ENCODE results near the gene NR2F6.

Gene NR2F6

GRCh38 chr19:17248011-17248776, 2.5 kb upstream of the NR2F6 start:
- no peak for TF ChIP-seq ZFX (IDR thresholded peaks at IDR 0.05)
- no peak for TF ChIP-seq CTCF (conservative IDR thresholded peaks at IDR 0.05)
- H3K27ac ChIP-seq, result no peak overlapping the region

- peak overlapping the region; percentile 98 for H3K27ac ChIP-seq
These were observed 1.1 kb upstream of the NR2F6 start for GRCh38 chr19:17246681-17247425.

GRCh38 chr19:17244618-17245534, 843 bp downstream of the NR2F6 start:
- peak overlapping the region; percentile 98 for H3K27ac ChIP-seq
- TF ChIP-seq ZFX (IDR thresholded peaks at IDR 0.05) (no peak), CTCF (conservative IDR thresholded peaks at IDR 0.05) (no peak)

More at GRCh38 chr19:17246681-17247425, 1.1 kb upstream of the NR2F6 start:
- TF ChIP-seq CTCF (conservative IDR thresholded peaks at IDR 0.05) (no peak), ZFX (IDR thresholded peaks at IDR 0.05) (no peak)

- peak overlapping the region; percentile 98 for H3K27ac ChIP-seq
- TF ChIP-seq CTCF (conservative IDR thresholded peaks at IDR 0.05) (no peak), ZFX (IDR thresholded peaks at IDR 0.05) (no peak)
These were observed 1.7 kb downstream of the NR2F6 start for GRCh38 chr19:17243830-17244617.

GRCh38 chr19:17243211-17243829, 2.4 kb downstream of the NR2F6 start:
- H3K27ac ChIP-seq, result peak overlapping the region; percentile 98
- TF ChIP-seq CTCF (conservative IDR thresholded peaks at IDR 0.05) (no peak), ZFX (IDR thresholded peaks at IDR 0.05) (no peak)

- TF ChIP-seq CTCF (conservative IDR thresholded peaks at IDR 0.05), result no peak
- TF ChIP-seq ZFX (IDR thresholded peaks at IDR 0.05), result no peak
These were observed 3.1 kb downstream of the NR2F6 start for GRCh38 chr19:17242431-17243208.

More at GRCh38 chr19:17242431-17243208, 3.1 kb downstream of the NR2F6 start:
- peak overlapping the region; percentile 98 for H3K27ac ChIP-seq

Measured in C4-2B (cell line).